GM23338 (cell line): ENCODE measurements around the gene PDE4D. TPM values are rescaled to one million over a fixed set of nuclear protein-coding genes. Genes with fewer than 3 reads are reported as not detected.

Experiments
- ATAC-seq: fragments of 200-7000 bp; cut with Tn5 transposase; 3 replicates; pipeline ENCODE4 v1.9.1; 2020
- DNase-seq: peaks from one replicate; pipeline ENCODE4 v3.0.0-alpha.2; 2015; ENCODE audit warnings: low spot score
- H2AFZ ChIP-seq: fragments of 200-600 bp; sonication (generic); 2 replicates; pipeline ENCODE4 v1.8.0; 2016; ENCODE audit warnings: antibody characterized with exemption, mild to moderate bottlenecking, moderate library complexity
- H3F3A ChIP-seq: fragments of 200-600 bp; sonication (generic); replicated peaks from 2 replicates; pipeline ENCODE4 v1.8.0; 2017; ENCODE audit warnings: antibody characterized with exemption, mixed run types, low read depth
- H3K27ac ChIP-seq: fragments of 200-600 bp; sonication (generic); 2 replicates; pipeline ENCODE4 v1.6.1; 2016; ENCODE audit warnings: low read depth
- H3K27me3 ChIP-seq: fragments of 200-600 bp; sonication (generic); 2 replicates; pipeline ENCODE4 v1.8.0; 2016; ENCODE audit warnings: mild to moderate bottlenecking, mixed run types, moderate library complexity; ENCODE audit not compliant: insufficient read depth
- H3K36me3 ChIP-seq: fragments of 200-600 bp; sonication (generic); 2 replicates; pipeline ENCODE4 v1.8.0; 2016; ENCODE audit warnings: mild to moderate bottlenecking; ENCODE audit not compliant: insufficient read depth
- H3K4me1 ChIP-seq: fragments of 200-600 bp; sonication (generic); 2 replicates; pipeline ENCODE4 v1.8.0; 2016; ENCODE audit warnings: mild to moderate bottlenecking, moderate library complexity; ENCODE audit not compliant: insufficient read depth
- H3K4me2 ChIP-seq: fragments of 200-600 bp; sonication (generic); 2 replicates; pipeline ENCODE4 v1.7.1; 2017; ENCODE audit warnings: mixed run types
- H3K4me3 ChIP-seq: fragments of 200-600 bp; sonication (generic); 2 replicates; pipeline ENCODE4 v1.6.1; 2016; ENCODE audit warnings: mixed run types
- H3K79me2 ChIP-seq: fragments of 200-600 bp; sonication (generic); replicated peaks from 2 replicates; pipeline ENCODE4 v1.8.0; 2017; ENCODE audit warnings: mild to moderate bottlenecking; ENCODE audit not compliant: insufficient read depth
- H3K9me2 ChIP-seq: fragments of 200-600 bp; sonication (generic); 2 replicates; pipeline ENCODE4 v1.8.0; 2017; ENCODE audit not compliant: insufficient read depth
- H4K20me1 ChIP-seq: fragments of 200-600 bp; sonication (generic); replicated peaks from 2 replicates; pipeline ENCODE4 v1.8.0; 2017; ENCODE audit warnings: mild to moderate bottlenecking; ENCODE audit not compliant: insufficient read depth
- H3K27ac Mint-ChIP-seq: 2 replicates; pipeline ENCODE4 v1.8.0; 2020; ENCODE audit warnings: inconsistent platforms, mild to moderate bottlenecking, moderate library complexity, mixed read lengths
- H3K27me3 Mint-ChIP-seq: 3 replicates; pipeline ENCODE4 v1.8.0; 2022; ENCODE audit warnings: low read depth, mild to moderate bottlenecking, moderate library complexity, mixed read lengths, inconsistent platforms; ENCODE audit not compliant: insufficient read depth, poor library complexity
- H3K36me3 Mint-ChIP-seq: 3 replicates; pipeline ENCODE4 v1.8.0; 2021; ENCODE audit warnings: low read depth, mild to moderate bottlenecking, inconsistent platforms, moderate library complexity, mixed read lengths
- H3K4me1 Mint-ChIP-seq: 3 replicates; pipeline ENCODE4 v1.8.0; 2020; ENCODE audit warnings: mild to moderate bottlenecking, inconsistent platforms, mixed read lengths
- H3K4me3 Mint-ChIP-seq: 3 replicates; pipeline ENCODE4 v1.8.0; 2021; ENCODE audit warnings: moderate library complexity, mild to moderate bottlenecking, inconsistent platforms, mixed read lengths
- H3K9me3 Mint-ChIP-seq: 3 replicates; pipeline ENCODE4 v1.8.0; 2020; ENCODE audit warnings: moderate library complexity, mild to moderate bottlenecking, inconsistent platforms, mixed read lengths
- CREB1 ChIP-seq: fragments of 250-450 bp; sonication (Bioruptor Pico); IDR thresholded peaks from 2 replicates; pipeline ENCODE4 v1.5.0; 2020; ENCODE audit warnings: low read depth, mild to moderate bottlenecking, moderate library complexity
- EZH2phosphoT487 ChIP-seq: fragments of 200-600 bp; sonication (generic); IDR thresholded peaks from one replicate; pipeline ENCODE4 v1.8.1; 2018; ENCODE audit warnings: antibody characterized with exemption; ENCODE audit not compliant: unreplicated experiment
- NANOG ChIP-seq: IDR thresholded peaks from 2 replicates; pipeline ENCODE4 v1.6.1; 2016; ENCODE audit warnings: antibody characterized with exemption, borderline replicate concordance
- POLR2AphosphoS5 ChIP-seq: IDR thresholded peaks from 2 replicates; pipeline ENCODE4 v1.6.1; 2016; ENCODE audit warnings: antibody characterized with exemption, low read depth
- ZNF331 ChIP-seq: fragments of 250-450 bp; sonication (Bioruptor Pico); IDR thresholded peaks from 2 replicates; pipeline ENCODE4 v1.5.0; 2020; ENCODE audit warnings: low read depth, mild to moderate bottlenecking, moderate library complexity
- polyA plus RNA-seq: library from polyadenylated mRNA; unstranded; fragments of >200 nt; fragmentation: Nextera tagmentation; extraction: Ambion mirVana; gene quantifications from 2 replicates; pipeline ENCODE4 v1.2.1, GENCODE V29; 2016
- total RNA-seq: library from RNA; depleted of rRNA; stranded (reverse); fragments of >200 nt; shearing (Covaris generic); gene quantifications from 2 replicates; pipeline ENCODE4 v1.2.3, GENCODE V29; 2014
- TF ChIP-seq, protein P1 (sequence below): IDR thresholded peaks from 2 replicates; pipeline ENCODE4 v1.6.1; 2016; ENCODE audit warnings: antibody characterized with exemption
- TF ChIP-seq, protein P2 (sequence below): fragments of 250-450 bp; sonication (Bioruptor Pico); IDR thresholded peaks from 2 replicates; pipeline ENCODE4 v1.5.0; 2020; ENCODE audit warnings: mild to moderate bottlenecking, moderate library complexity
- TF ChIP-seq, protein P3 (sequence below), 2 experiments: fragments of 200-600 bp in 1 of 2; sonication (generic) in 1 of 2; conservative IDR thresholded peaks; 2 replicates each; pipeline versions ENCODE4 v1.5.1 to v1.6.1; 2016 to 2017; ENCODE audit warnings: antibody characterized with exemption in 2 of 2, low read depth in 2 of 2, mild to moderate bottlenecking in 2 of 2, moderate library complexity in 1 of 2
- TF ChIP-seq, protein P4 (sequence below): IDR thresholded peaks from one replicate; pipeline ENCODE4 v1.6.1; 2018; ENCODE audit warnings: antibody characterized with exemption; ENCODE audit not compliant: unreplicated experiment

Gene PDE4D
- total and polyA plus RNA-seq, 2 experiments from 2014 or later = 2.1 to 4.7 TPM

DNA sequence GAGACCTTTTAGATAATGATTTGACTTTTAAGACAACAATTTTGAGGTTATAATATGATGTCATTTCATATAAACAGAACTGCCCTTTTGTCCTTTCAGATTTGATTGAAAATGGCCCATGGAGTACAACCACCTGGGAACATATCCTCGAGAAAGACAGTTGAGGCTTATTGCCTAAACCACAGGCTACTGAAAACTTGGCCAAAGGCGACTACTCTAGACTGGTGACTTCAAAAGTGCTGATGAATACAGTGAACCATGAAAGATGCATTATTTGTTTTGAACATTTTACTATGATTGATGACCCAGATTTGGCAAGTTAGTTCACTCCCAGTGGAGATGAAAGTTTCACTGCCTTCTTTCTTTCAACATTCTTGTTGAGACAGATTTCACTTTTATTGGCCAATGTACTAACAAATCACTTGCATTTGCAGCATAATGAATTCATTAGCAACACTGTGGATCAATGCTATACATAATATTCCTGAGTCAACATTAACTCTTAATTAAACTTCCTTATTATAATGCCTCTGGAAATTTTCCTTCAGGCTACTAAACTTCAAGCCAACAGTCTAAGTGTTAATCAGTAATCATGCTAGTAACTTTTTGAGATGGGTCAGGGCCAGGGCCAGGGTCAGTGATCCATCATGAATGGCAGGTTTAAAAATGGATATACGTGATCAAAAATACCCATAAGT is 830.4 kb downstream of the PDE4D start:
- Mint-ChIP-seq H3K27ac (no peak overlapping the region), H3K27me3 (no peaks in the 10 kb centered on the region), H3K9me3 (no peaks in the 10 kb centered on the region), H3K4me1 (peaks cover 4% of the 10 kb centered on the region; the same call in 2 of the 3 replicates), H3K4me3 (no peak overlapping the region), H3K36me3 (no peaks in the 10 kb centered on the region)
- Histone ChIP-seq H3K27ac (no peak overlapping the region), H3K9me2 (no peaks in the 10 kb centered on the region), H3K79me2 (no peaks in the 10 kb centered on the region), H3K4me1 (peaks cover 8% of the 10 kb centered on the region; the same call in 1 of the 2 replicates), H2AFZ (no peak overlapping the region), H3K36me3 (no peaks in the 10 kb centered on the region), H3K27me3 (no peaks in the 10 kb centered on the region), H3F3A (no peaks in the 10 kb centered on the region), H3K4me3 (no peak overlapping the region), H4K20me1 (no peaks in the 10 kb centered on the region), H3K4me2 (peak overlapping the region; percentile 13; the same call in 1 of the 2 replicates)
- ATAC-seq (no peak), DNase-seq (no peak)
- TF ChIP-seq, protein P1, sequence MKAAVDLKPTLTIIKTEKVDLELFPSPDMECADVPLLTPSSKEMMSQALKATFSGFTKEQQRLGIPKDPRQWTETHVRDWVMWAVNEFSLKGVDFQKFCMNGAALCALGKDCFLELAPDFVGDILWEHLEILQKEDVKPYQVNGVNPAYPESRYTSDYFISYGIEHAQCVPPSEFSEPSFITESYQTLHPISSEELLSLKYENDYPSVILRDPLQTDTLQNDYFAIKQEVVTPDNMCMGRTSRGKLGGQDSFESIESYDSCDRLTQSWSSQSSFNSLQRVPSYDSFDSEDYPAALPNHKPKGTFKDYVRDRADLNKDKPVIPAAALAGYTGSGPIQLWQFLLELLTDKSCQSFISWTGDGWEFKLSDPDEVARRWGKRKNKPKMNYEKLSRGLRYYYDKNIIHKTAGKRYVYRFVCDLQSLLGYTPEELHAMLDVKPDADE = no peak
- TF ChIP-seq, protein P2, sequence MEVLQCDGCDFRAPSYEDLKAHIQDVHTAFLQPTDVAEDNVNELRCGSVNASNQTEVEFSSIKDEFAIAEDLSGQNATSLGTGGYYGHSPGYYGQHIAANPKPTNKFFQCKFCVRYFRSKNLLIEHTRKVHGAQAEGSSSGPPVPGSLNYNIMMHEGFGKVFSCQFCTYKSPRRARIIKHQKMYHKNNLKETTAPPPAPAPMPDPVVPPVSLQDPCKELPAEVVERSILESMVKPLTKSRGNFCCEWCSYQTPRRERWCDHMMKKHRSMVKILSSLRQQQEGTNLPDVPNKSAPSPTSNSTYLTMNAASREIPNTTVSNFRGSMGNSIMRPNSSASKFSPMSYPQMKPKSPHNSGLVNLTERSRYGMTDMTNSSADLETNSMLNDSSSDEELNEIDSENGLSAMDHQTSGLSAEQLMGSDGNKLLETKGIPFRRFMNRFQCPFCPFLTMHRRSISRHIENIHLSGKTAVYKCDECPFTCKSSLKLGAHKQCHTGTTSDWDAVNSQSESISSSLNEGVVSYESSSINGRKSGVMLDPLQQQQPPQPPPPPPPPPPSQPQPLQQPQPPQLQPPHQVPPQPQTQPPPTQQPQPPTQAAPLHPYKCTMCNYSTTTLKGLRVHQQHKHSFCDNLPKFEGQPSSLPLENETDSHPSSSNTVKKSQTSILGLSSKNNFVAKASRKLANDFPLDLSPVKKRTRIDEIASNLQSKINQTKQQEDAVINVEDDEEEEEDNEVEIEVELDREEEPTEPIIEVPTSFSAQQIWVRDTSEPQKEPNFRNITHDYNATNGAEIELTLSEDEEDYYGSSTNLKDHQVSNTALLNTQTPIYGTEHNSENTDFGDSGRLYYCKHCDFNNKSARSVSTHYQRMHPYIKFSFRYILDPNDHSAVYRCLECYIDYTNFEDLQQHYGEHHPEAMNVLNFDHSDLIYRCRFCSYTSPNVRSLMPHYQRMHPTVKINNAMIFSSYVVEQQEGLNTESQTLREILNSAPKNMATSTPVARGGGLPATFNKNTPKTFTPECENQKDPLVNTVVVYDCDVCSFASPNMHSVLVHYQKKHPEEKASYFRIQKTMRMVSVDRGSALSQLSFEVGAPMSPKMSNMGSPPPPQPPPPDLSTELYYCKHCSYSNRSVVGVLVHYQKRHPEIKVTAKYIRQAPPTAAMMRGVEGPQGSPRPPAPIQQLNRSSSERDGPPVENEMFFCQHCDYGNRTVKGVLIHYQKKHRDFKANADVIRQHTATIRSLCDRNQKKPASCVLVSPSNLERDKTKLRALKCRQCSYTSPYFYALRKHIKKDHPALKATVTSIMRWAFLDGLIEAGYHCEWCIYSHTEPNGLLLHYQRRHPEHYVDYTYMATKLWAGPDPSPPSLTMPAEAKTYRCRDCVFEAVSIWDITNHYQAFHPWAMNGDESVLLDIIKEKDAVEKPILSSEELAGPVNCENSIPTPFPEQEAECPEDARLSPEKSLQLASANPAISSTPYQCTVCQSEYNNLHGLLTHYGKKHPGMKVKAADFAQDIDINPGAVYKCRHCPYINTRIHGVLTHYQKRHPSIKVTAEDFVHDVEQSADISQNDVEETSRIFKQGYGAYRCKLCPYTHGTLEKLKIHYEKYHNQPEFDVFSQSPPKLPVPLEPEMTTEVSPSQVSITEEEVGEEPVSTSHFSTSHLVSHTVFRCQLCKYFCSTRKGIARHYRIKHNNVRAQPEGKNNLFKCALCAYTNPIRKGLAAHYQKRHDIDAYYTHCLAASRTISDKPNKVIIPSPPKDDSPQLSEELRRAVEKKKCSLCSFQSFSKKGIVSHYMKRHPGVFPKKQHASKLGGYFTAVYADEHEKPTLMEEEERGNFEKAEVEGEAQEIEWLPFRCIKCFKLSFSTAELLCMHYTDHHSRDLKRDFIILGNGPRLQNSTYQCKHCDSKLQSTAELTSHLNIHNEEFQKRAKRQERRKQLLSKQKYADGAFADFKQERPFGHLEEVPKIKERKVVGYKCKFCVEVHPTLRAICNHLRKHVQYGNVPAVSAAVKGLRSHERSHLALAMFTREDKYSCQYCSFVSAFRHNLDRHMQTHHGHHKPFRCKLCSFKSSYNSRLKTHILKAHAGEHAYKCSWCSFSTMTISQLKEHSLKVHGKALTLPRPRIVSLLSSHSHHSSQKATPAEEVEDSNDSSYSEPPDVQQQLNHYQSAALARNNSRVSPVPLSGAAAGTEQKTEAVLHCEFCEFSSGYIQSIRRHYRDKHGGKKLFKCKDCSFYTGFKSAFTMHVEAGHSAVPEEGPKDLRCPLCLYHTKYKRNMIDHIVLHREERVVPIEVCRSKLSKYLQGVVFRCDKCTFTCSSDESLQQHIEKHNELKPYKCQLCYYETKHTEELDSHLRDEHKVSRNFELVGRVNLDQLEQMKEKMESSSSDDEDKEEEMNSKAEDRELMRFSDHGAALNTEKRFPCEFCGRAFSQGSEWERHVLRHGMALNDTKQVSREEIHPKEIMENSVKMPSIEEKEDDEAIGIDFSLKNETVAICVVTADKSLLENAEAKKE (CRISPR knock-in tag) = no peak
- TF ChIP-seq, protein P3, sequence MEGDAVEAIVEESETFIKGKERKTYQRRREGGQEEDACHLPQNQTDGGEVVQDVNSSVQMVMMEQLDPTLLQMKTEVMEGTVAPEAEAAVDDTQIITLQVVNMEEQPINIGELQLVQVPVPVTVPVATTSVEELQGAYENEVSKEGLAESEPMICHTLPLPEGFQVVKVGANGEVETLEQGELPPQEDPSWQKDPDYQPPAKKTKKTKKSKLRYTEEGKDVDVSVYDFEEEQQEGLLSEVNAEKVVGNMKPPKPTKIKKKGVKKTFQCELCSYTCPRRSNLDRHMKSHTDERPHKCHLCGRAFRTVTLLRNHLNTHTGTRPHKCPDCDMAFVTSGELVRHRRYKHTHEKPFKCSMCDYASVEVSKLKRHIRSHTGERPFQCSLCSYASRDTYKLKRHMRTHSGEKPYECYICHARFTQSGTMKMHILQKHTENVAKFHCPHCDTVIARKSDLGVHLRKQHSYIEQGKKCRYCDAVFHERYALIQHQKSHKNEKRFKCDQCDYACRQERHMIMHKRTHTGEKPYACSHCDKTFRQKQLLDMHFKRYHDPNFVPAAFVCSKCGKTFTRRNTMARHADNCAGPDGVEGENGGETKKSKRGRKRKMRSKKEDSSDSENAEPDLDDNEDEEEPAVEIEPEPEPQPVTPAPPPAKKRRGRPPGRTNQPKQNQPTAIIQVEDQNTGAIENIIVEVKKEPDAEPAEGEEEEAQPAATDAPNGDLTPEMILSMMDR (conservative IDR thresholded peaks at IDR 0.05; ENCODE audit: low read depth in 2 of 2) = no peak
- TF ChIP-seq EZH2phosphoT487 (no peak), ZNF331 (no peak), NANOG (no peak), POLR2AphosphoS5 (no peak), CREB1 (CRISPR knock-in tag) (no peak)
- TF ChIP-seq, protein P4, sequence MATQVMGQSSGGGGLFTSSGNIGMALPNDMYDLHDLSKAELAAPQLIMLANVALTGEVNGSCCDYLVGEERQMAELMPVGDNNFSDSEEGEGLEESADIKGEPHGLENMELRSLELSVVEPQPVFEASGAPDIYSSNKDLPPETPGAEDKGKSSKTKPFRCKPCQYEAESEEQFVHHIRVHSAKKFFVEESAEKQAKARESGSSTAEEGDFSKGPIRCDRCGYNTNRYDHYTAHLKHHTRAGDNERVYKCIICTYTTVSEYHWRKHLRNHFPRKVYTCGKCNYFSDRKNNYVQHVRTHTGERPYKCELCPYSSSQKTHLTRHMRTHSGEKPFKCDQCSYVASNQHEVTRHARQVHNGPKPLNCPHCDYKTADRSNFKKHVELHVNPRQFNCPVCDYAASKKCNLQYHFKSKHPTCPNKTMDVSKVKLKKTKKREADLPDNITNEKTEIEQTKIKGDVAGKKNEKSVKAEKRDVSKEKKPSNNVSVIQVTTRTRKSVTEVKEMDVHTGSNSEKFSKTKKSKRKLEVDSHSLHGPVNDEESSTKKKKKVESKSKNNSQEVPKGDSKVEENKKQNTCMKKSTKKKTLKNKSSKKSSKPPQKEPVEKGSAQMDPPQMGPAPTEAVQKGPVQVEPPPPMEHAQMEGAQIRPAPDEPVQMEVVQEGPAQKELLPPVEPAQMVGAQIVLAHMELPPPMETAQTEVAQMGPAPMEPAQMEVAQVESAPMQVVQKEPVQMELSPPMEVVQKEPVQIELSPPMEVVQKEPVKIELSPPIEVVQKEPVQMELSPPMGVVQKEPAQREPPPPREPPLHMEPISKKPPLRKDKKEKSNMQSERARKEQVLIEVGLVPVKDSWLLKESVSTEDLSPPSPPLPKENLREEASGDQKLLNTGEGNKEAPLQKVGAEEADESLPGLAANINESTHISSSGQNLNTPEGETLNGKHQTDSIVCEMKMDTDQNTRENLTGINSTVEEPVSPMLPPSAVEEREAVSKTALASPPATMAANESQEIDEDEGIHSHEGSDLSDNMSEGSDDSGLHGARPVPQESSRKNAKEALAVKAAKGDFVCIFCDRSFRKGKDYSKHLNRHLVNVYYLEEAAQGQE = no peak
